Measurements from ENCODE around the gene CRIM1. TPM values are rescaled to one million over a fixed set of nuclear protein-coding genes. Genes with fewer than 3 reads are reported as not detected.

CRIM1 gene
- total RNA-seq, 1 experiment from 2014 or later = 133 TPM

GRCh38 chr2:36441065-36441625, 85.6 kb downstream of the CRIM1 start:
- H3K79me2 ChIP-seq (ENCODE audit: low read depth) = peaks cover 31% of the 10 kb centered on the region
- CTCF ChIA-PET = no interaction called here
- H4K20me1 ChIP-seq (ENCODE audit: insufficient read depth) = no peaks in the 10 kb centered on the region
- POLR2A ChIA-PET (ENCODE audit: unreplicated experiment) = no interaction called here
- TF ChIP-seq EZH2 (IDR thresholded peaks at IDR 0.05; ENCODE audit: low read depth) = no peak
- TF ChIP-seq, protein P1, sequence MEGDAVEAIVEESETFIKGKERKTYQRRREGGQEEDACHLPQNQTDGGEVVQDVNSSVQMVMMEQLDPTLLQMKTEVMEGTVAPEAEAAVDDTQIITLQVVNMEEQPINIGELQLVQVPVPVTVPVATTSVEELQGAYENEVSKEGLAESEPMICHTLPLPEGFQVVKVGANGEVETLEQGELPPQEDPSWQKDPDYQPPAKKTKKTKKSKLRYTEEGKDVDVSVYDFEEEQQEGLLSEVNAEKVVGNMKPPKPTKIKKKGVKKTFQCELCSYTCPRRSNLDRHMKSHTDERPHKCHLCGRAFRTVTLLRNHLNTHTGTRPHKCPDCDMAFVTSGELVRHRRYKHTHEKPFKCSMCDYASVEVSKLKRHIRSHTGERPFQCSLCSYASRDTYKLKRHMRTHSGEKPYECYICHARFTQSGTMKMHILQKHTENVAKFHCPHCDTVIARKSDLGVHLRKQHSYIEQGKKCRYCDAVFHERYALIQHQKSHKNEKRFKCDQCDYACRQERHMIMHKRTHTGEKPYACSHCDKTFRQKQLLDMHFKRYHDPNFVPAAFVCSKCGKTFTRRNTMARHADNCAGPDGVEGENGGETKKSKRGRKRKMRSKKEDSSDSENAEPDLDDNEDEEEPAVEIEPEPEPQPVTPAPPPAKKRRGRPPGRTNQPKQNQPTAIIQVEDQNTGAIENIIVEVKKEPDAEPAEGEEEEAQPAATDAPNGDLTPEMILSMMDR (conservative IDR thresholded peaks at IDR 0.05) = no peak
- intact Hi-C loops (cut with micrococcal nuclease; ENCODE audit: unreplicated experiment) = no loop called here
- no peak for DNase-seq
- H3F3A ChIP-seq (ENCODE audit: insufficient read depth, low read depth) = peaks cover 10% of the 10 kb centered on the region
- no peak overlapping the region for H3K4me2 ChIP-seq
- peaks cover 12% of the 10 kb centered on the region for H3K36me3 ChIP-seq (ENCODE audit: low read depth)
- H2AFZ ChIP-seq = no peak overlapping the region
- no peaks in the 10 kb centered on the region for H3K9me2 ChIP-seq (ENCODE audit: insufficient read depth)
- no peaks in the 10 kb centered on the region for H3K27me3 ChIP-seq (ENCODE audit: insufficient read depth, low read depth)
- no TSS peak for BruUV-seq (replicated peaks)
- H3K4me3 ChIP-seq = no peak overlapping the region
- H3K9me3 ChIP-seq (ENCODE audit: insufficient read depth, low read depth) = no peaks in the 10 kb centered on the region
- peaks cover 9% of the 10 kb centered on the region for H3K4me1 ChIP-seq (replicated peaks; ENCODE audit: insufficient read depth)
- no peak overlapping the region for H3K27ac ChIP-seq

DNA sequence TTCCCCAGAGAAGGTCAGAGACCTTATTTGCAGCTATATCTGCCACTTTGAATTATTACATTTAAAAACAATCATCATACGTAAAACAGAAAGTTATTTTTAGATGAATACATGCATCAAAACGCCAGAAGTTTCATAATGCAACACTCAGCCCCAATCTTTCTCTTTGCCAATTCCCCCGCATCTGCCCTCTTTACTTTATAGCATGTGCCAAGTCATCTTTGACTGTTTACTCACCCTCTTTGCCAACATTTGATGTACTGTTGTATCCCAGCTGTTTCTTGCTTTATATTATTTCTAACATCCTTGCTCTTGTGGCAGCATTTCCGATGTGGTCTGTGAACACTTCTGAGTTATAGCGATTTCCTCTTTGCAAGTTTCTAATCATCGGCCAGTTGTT, 86.2 kb downstream of the CRIM1 start:
- ChIA-PET CTCF (no interaction called here), POLR2A (ENCODE audit: unreplicated experiment) (no interaction called here)
- Histone ChIP-seq H3K4me3 (no peak overlapping the region), H3K9me2 (ENCODE audit: insufficient read depth) (no peaks in the 10 kb centered on the region), H2AFZ (no peak overlapping the region), H4K20me1 (ENCODE audit: insufficient read depth) (no peaks in the 10 kb centered on the region), H3F3A (ENCODE audit: insufficient read depth, low read depth) (peaks cover 10% of the 10 kb centered on the region), H3K79me2 (ENCODE audit: low read depth) (peaks cover 26% of the 10 kb centered on the region), H3K27ac (no peak overlapping the region), H3K9me3 (ENCODE audit: insufficient read depth, low read depth) (no peaks in the 10 kb centered on the region), H3K4me1 (replicated peaks; ENCODE audit: insufficient read depth) (peaks cover 9% of the 10 kb centered on the region), H3K36me3 (ENCODE audit: low read depth) (peaks cover 15% of the 10 kb centered on the region), H3K27me3 (ENCODE audit: insufficient read depth, low read depth) (no peaks in the 10 kb centered on the region), H3K4me2 (no peak overlapping the region)
- no TSS peak for BruUV-seq (replicated peaks)
- TF ChIP-seq EZH2 (IDR thresholded peaks at IDR 0.05; ENCODE audit: low read depth) = no peak
- TF ChIP-seq, protein P1 (conservative IDR thresholded peaks at IDR 0.05) = no peak
- intact Hi-C loops (cut with micrococcal nuclease; ENCODE audit: unreplicated experiment) = no loop called here
- DNase-seq = no peak

GRCh38 chr2:36444216-36444936, 88.8 kb downstream of the CRIM1 start:
- Histone ChIP-seq H3K9me3 (ENCODE audit: insufficient read depth, low read depth) (no peaks in the 10 kb centered on the region), H3K27me3 (ENCODE audit: insufficient read depth, low read depth) (no peaks in the 10 kb centered on the region), H3K36me3 (ENCODE audit: low read depth) (peaks cover 19% of the 10 kb centered on the region), H3K79me2 (ENCODE audit: low read depth) (peaks cover 17% of the 10 kb centered on the region), H3K27ac (no peak overlapping the region), H2AFZ (no peak overlapping the region), H3F3A (ENCODE audit: insufficient read depth, low read depth) (no peaks in the 10 kb centered on the region; the same call in 1 of the 2 replicates), H3K9me2 (ENCODE audit: insufficient read depth) (no peaks in the 10 kb centered on the region), H3K4me1 (replicated peaks; ENCODE audit: insufficient read depth) (no peaks in the 10 kb centered on the region), H3K4me3 (no peak overlapping the region), H4K20me1 (ENCODE audit: insufficient read depth) (no peaks in the 10 kb centered on the region), H3K4me2 (no peak overlapping the region)
- POLR2A ChIA-PET (ENCODE audit: unreplicated experiment) = no interaction called here
- TF ChIP-seq EZH2 (IDR thresholded peaks at IDR 0.05; ENCODE audit: low read depth) = no peak
- TF ChIP-seq, protein P1 (conservative IDR thresholded peaks at IDR 0.05) = no peak
- CTCF ChIA-PET = no interaction called here
- intact Hi-C loops (cut with micrococcal nuclease; ENCODE audit: unreplicated experiment) = no loop called here
- BruUV-seq (replicated peaks) = no TSS peak
- no peak for DNase-seq

All from PC-9 (cell line).